WTC11 (cell line): ENCODE data around the gene FAR2. TPM values are rescaled to one million over a fixed set of nuclear protein-coding genes. Genes with fewer than 3 reads are reported as not detected.

Experiments
- ATAC-seq: fragments of 200-7000 bp; cut with Tn5 transposase; 2 replicates; pipeline ENCODE4 v1.10.0; 2021; ENCODE audit warnings: mild to moderate bottlenecking, moderate library complexity
- CTCF ChIA-PET: fragments of 300-600 bp; sonication (Branson Sonifier 250); formaldehyde crosslinking; loops from one replicate; lab custom pipeline; 2021; ENCODE audit warnings: antibody characterized with exemption; lab: Charles Lee
- POLR2A ChIA-PET: fragments of 350-600 bp; sonication (Branson Sonifier 250); formaldehyde crosslinking; loops from one replicate; lab custom pipeline; 2021; ENCODE audit warnings: antibody characterized with exemption; lab: Charles Lee
- DNase-seq: peaks from one replicate; pipeline ENCODE4 v3.0.0; 2021; ENCODE audit warnings: low spot score
- H3K27ac Mint-ChIP-seq: 2 replicates; pipeline ENCODE4 v1.8.0; 2021; ENCODE audit warnings: mixed read lengths
- H3K27me3 Mint-ChIP-seq: 2 replicates; pipeline ENCODE4 v1.8.0; 2021; ENCODE audit warnings: low read depth, mild to moderate bottlenecking, moderate library complexity, mixed read lengths
- H3K36me3 Mint-ChIP-seq: 2 replicates; pipeline ENCODE4 v1.8.0; 2021; ENCODE audit warnings: mixed read lengths
- H3K4me1 Mint-ChIP-seq: 2 replicates; pipeline ENCODE4 v1.8.0; 2022; ENCODE audit warnings: mixed read lengths
- H3K4me3 Mint-ChIP-seq: 2 replicates; pipeline ENCODE4 v1.8.0; 2021; ENCODE audit warnings: mild to moderate bottlenecking, moderate library complexity, mixed read lengths
- H3K9me3 Mint-ChIP-seq: 2 replicates; pipeline ENCODE4 v1.8.0; 2021; ENCODE audit warnings: mixed read lengths
- FOXJ3 ChIP-seq: sonication (generic); formaldehyde crosslinking; IDR thresholded peaks from 2 replicates; pipeline ENCODE4 v1.9.0; 2021; ENCODE audit warnings: missing genetic modification reagents, mild to moderate bottlenecking, borderline replicate concordance
- NR2C2 ChIP-seq: sonication (generic); formaldehyde crosslinking; IDR thresholded peaks from 2 replicates; pipeline ENCODE4 v1.8.0; 2022; ENCODE audit warnings: mild to moderate bottlenecking, missing genetic modification reagents
- TEAD4 ChIP-seq: sonication (generic); formaldehyde crosslinking; IDR thresholded peaks from 2 replicates; pipeline ENCODE4 v1.8.0; 2022; ENCODE audit warnings: mild to moderate bottlenecking, missing genetic modification reagents
- ZNF396 ChIP-seq: fragments of 250-450 bp; sonication (Bioruptor Pico); IDR thresholded peaks from 2 replicates; pipeline ENCODE4 v1.8.0; 2021; ENCODE audit warnings: mild to moderate bottlenecking, moderate library complexity, borderline replicate concordance
- total RNA-seq: library from RNA; stranded (reverse); gene quantifications from 3 replicates; pipeline ENCODE4 v1.2.3, GENCODE V29; 2021
- TF ChIP-seq, protein P1 (sequence below): sonication (generic); formaldehyde crosslinking; IDR thresholded peaks from 2 replicates; pipeline ENCODE4 v1.8.0; 2023; ENCODE audit warnings: missing genetic modification reagents
- TF ChIP-seq, protein P2 (sequence below): fragments of 250-450 bp; sonication (Bioruptor Pico); IDR thresholded peaks from 2 replicates; pipeline ENCODE4 v1.9.0; 2021; ENCODE audit warnings: mild to moderate bottlenecking
- TF ChIP-seq, protein P3 (sequence below): sonication (generic); formaldehyde crosslinking; IDR thresholded peaks from 2 replicates; pipeline ENCODE4 v1.8.1; 2023; ENCODE audit warnings: mild to moderate bottlenecking, missing genetic modification reagents
- TF ChIP-seq, protein P4 (sequence below): sonication (generic); formaldehyde crosslinking; IDR thresholded peaks from 2 replicates; pipeline ENCODE4 v1.8.1; 2022; ENCODE audit warnings: mild to moderate bottlenecking, missing genetic modification reagents, moderate library complexity, borderline replicate concordance
- TF ChIP-seq, protein P5 (sequence below): sonication (generic); formaldehyde crosslinking; IDR thresholded peaks from 2 replicates; pipeline ENCODE4 v1.8.0; 2022; ENCODE audit warnings: mild to moderate bottlenecking, missing genetic modification reagents
- TF ChIP-seq, protein P6 (sequence below): fragments of 250-450 bp; sonication (Bioruptor Pico); IDR thresholded peaks from 2 replicates; pipeline ENCODE4 v1.9.0; 2021; ENCODE audit warnings: mild to moderate bottlenecking, borderline replicate concordance

FAR2 gene
- total RNA-seq, 1 experiment from 2014 or later: 20.0 TPM

DNA sequence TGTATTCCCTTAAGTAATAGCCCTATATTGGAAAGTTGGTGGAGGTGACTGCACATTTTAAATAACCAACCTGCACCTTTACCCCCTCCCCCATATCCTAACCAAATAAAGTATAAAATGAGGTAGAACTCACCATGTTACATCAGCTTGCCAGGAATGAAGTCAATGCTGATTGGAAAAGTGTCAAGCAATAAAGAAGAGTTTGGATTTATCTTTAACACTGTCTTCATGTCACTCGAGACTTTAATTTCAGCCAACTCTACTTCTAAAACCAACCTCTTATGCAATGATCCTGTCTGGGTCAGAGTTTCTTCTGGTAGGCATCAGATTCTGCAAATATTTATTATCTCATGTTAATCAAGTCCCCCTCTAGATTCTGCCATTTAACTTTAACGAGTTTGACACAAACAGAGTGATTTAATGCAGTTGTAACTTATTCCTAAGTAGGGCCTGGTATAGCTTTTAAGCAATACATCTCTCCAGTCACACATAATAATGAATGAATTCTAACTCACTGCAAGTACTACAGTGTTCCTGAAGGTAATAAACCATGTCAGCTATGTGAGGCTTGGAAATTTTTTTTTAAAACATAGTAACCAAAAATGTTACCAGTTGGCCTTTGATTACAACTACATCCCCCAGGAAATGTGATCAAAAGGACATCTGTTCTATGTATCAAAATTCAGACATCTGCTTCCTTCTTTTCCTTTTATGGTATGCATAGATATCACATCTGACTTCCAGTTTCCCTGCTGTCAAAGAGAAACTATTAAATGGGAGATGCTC lies 133.1 kb downstream of the FAR2 start:
- ATAC-seq (no peak), DNase-seq (no peak)
- Mint-ChIP-seq H3K27ac (no peak overlapping the region), H3K36me3 (no peaks in the 10 kb centered on the region; the same call in 1 of the 2 replicates), H3K4me3 (no peak overlapping the region), H3K9me3 (0 out of 2 replicates have a peak, but pooled peaks cover 6% of the 10 kb centered on the region), H3K27me3 (no peaks in the 10 kb centered on the region), H3K4me1 (peaks cover under 1% of the 10 kb centered on the region; the same call in 1 of the 2 replicates)
- TF ChIP-seq, protein P1, sequence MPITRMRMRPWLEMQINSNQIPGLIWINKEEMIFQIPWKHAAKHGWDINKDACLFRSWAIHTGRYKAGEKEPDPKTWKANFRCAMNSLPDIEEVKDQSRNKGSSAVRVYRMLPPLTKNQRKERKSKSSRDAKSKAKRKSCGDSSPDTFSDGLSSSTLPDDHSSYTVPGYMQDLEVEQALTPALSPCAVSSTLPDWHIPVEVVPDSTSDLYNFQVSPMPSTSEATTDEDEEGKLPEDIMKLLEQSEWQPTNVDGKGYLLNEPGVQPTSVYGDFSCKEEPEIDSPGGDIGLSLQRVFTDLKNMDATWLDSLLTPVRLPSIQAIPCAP: no peak
- no peak for TF ChIP-seq NR2C2 (CRISPR knock-in tag)
- TF ChIP-seq TEAD4 (CRISPR knock-in tag): no peak
- no peak for TF ChIP-seq FOXJ3 (CRISPR knock-in tag)
- no peak for TF ChIP-seq ZNF396 (CRISPR knock-in tag)
- TF ChIP-seq, protein P2, sequence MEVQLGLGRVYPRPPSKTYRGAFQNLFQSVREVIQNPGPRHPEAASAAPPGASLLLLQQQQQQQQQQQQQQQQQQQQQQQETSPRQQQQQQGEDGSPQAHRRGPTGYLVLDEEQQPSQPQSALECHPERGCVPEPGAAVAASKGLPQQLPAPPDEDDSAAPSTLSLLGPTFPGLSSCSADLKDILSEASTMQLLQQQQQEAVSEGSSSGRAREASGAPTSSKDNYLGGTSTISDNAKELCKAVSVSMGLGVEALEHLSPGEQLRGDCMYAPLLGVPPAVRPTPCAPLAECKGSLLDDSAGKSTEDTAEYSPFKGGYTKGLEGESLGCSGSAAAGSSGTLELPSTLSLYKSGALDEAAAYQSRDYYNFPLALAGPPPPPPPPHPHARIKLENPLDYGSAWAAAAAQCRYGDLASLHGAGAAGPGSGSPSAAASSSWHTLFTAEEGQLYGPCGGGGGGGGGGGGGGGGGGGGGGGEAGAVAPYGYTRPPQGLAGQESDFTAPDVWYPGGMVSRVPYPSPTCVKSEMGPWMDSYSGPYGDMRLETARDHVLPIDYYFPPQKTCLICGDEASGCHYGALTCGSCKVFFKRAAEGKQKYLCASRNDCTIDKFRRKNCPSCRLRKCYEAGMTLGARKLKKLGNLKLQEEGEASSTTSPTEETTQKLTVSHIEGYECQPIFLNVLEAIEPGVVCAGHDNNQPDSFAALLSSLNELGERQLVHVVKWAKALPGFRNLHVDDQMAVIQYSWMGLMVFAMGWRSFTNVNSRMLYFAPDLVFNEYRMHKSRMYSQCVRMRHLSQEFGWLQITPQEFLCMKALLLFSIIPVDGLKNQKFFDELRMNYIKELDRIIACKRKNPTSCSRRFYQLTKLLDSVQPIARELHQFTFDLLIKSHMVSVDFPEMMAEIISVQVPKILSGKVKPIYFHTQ (CRISPR knock-in tag): no peak
- ChIA-PET CTCF (no interaction called here), POLR2A (no interaction called here)

DNA sequence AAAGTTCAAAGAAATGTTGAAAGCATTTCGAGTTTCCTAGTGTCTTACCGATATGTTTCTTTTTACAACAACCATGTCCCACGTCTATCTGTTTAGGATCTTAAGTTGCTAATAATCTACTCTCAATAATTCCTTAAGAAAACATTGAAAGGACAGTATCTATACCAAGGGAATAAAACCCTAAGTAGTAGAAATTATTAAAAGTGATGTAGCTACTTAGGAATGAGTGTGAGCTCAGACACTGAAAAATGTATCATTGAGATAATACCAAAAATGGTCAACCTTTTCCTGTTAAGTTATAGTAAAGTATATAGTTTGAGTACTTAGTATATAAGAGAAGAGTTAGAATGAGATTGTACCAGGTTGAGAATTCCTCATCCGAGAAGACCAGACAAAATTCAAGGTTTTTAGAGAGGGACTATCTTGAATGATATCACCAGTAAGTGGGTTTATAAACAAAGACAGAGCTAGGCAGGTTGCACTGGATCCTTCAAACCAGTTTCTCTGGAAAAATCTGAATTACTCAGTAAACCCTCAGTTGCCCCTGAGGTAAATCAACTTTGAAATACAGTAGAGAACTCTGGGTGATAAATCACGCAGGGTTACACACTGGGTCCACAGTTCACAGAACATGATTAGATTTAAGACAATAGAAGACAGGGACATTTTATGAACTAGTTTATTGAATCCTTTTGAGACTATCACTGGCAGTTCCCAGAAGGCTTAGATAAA lies 135.1 kb downstream of the FAR2 start:
- H3K4me1 Mint-ChIP-seq: peaks cover 8% of the 10 kb centered on the region
- DNase-seq (no peak), ATAC-seq (no peak)
- TF ChIP-seq, protein P3, sequence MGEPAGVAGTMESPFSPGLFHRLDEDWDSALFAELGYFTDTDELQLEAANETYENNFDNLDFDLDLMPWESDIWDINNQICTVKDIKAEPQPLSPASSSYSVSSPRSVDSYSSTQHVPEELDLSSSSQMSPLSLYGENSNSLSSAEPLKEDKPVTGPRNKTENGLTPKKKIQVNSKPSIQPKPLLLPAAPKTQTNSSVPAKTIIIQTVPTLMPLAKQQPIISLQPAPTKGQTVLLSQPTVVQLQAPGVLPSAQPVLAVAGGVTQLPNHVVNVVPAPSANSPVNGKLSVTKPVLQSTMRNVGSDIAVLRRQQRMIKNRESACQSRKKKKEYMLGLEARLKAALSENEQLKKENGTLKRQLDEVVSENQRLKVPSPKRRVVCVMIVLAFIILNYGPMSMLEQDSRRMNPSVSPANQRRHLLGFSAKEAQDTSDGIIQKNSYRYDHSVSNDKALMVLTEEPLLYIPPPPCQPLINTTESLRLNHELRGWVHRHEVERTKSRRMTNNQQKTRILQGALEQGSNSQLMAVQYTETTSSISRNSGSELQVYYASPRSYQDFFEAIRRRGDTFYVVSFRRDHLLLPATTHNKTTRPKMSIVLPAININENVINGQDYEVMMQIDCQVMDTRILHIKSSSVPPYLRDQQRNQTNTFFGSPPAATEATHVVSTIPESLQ (CRISPR knock-in tag): no peak
- TF ChIP-seq, protein P4, sequence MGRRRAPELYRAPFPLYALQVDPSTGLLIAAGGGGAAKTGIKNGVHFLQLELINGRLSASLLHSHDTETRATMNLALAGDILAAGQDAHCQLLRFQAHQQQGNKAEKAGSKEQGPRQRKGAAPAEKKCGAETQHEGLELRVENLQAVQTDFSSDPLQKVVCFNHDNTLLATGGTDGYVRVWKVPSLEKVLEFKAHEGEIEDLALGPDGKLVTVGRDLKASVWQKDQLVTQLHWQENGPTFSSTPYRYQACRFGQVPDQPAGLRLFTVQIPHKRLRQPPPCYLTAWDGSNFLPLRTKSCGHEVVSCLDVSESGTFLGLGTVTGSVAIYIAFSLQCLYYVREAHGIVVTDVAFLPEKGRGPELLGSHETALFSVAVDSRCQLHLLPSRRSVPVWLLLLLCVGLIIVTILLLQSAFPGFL (CRISPR knock-in tag): no peak
- TF ChIP-seq, protein P5, sequence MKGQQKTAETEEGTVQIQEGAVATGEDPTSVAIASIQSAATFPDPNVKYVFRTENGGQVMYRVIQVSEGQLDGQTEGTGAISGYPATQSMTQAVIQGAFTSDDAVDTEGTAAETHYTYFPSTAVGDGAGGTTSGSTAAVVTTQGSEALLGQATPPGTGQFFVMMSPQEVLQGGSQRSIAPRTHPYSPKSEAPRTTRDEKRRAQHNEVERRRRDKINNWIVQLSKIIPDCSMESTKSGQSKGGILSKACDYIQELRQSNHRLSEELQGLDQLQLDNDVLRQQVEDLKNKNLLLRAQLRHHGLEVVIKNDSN: no peak
- no peak for TF ChIP-seq NR2C2 (CRISPR knock-in tag)
- TF ChIP-seq, protein P6, sequence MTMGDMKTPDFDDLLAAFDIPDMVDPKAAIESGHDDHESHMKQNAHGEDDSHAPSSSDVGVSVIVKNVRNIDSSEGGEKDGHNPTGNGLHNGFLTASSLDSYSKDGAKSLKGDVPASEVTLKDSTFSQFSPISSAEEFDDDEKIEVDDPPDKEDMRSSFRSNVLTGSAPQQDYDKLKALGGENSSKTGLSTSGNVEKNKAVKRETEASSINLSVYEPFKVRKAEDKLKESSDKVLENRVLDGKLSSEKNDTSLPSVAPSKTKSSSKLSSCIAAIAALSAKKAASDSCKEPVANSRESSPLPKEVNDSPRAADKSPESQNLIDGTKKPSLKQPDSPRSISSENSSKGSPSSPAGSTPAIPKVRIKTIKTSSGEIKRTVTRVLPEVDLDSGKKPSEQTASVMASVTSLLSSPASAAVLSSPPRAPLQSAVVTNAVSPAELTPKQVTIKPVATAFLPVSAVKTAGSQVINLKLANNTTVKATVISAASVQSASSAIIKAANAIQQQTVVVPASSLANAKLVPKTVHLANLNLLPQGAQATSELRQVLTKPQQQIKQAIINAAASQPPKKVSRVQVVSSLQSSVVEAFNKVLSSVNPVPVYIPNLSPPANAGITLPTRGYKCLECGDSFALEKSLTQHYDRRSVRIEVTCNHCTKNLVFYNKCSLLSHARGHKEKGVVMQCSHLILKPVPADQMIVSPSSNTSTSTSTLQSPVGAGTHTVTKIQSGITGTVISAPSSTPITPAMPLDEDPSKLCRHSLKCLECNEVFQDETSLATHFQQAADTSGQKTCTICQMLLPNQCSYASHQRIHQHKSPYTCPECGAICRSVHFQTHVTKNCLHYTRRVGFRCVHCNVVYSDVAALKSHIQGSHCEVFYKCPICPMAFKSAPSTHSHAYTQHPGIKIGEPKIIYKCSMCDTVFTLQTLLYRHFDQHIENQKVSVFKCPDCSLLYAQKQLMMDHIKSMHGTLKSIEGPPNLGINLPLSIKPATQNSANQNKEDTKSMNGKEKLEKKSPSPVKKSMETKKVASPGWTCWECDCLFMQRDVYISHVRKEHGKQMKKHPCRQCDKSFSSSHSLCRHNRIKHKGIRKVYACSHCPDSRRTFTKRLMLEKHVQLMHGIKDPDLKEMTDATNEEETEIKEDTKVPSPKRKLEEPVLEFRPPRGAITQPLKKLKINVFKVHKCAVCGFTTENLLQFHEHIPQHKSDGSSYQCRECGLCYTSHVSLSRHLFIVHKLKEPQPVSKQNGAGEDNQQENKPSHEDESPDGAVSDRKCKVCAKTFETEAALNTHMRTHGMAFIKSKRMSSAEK: no peak
- CTCF ChIA-PET: no interaction called here
- H3K27ac Mint-ChIP-seq: no peak overlapping the region
- no peak overlapping the region for H3K4me3 Mint-ChIP-seq
- H3K9me3 Mint-ChIP-seq: 0 out of 2 replicates have a peak, but pooled peaks cover 6% of the 10 kb centered on the region
- POLR2A ChIA-PET: no interaction called here
- no peaks in the 10 kb centered on the region for H3K27me3 Mint-ChIP-seq
- H3K36me3 Mint-ChIP-seq: no peaks in the 10 kb centered on the region; the same call in 1 of the 2 replicates
